ENCODE results near the gene CTSH. TPM values are rescaled to one million over a fixed set of nuclear protein-coding genes. Genes with fewer than 3 reads are reported as not detected.

CTSH gene
- total RNA-seq, 2 experiments from 2014 or later, result 11.1 to 11.4 TPM

GRCh38 chr15:78916088-78916487, 28.8 kb downstream of the CTSH start:
- Mint-ChIP-seq H3K4me1 (ENCODE audit: low read depth) (peaks cover 8% of the 10 kb centered on the region), H3K27me3 (no peaks in the 10 kb centered on the region), H3K27ac (no peak overlapping the region), H3K9me3 (no peaks in the 10 kb centered on the region), H3K4me3 (no peak overlapping the region), H3K36me3 (ENCODE audit: low read depth) (peaks cover 71% of the 10 kb centered on the region)
- ChIA-PET CTCF (no interaction called here), POLR2A (no interaction called here)
- Histone ChIP-seq H3K27ac (ENCODE audit: low read depth in 1 of 2, low read length in 2 of 2) (no peak overlapping the region), H3K9me3 (ENCODE audit: control insufficient read depth in 1 of 2, insufficient read depth in 1 of 2, low read length in 2 of 2) (no peaks in the 10 kb centered on the region), H3K4me1 (ENCODE audit: insufficient read depth, low read length) (peaks cover 2% of the 10 kb centered on the region), H3K4me3 (ENCODE audit: low read length) (no peak overlapping the region), H3K36me3 (ENCODE audit: insufficient read depth, low read length) (peaks cover 63% of the 10 kb centered on the region), H3K27me3 (ENCODE audit: control insufficient read depth in 1 of 2, insufficient read depth in 2 of 2, low read length in 2 of 2) (no peaks in the 10 kb centered on the region)
- no peak for DNase-seq
- TF ChIP-seq, protein P1, sequence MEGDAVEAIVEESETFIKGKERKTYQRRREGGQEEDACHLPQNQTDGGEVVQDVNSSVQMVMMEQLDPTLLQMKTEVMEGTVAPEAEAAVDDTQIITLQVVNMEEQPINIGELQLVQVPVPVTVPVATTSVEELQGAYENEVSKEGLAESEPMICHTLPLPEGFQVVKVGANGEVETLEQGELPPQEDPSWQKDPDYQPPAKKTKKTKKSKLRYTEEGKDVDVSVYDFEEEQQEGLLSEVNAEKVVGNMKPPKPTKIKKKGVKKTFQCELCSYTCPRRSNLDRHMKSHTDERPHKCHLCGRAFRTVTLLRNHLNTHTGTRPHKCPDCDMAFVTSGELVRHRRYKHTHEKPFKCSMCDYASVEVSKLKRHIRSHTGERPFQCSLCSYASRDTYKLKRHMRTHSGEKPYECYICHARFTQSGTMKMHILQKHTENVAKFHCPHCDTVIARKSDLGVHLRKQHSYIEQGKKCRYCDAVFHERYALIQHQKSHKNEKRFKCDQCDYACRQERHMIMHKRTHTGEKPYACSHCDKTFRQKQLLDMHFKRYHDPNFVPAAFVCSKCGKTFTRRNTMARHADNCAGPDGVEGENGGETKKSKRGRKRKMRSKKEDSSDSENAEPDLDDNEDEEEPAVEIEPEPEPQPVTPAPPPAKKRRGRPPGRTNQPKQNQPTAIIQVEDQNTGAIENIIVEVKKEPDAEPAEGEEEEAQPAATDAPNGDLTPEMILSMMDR (IDR thresholded peaks at IDR 0.05), result no peak
- no peak for ATAC-seq (ENCODE audit: poor library complexity)
- intact Hi-C loops (cut with DNase I, micrococcal nuclease), result no loop called here

DNA sequence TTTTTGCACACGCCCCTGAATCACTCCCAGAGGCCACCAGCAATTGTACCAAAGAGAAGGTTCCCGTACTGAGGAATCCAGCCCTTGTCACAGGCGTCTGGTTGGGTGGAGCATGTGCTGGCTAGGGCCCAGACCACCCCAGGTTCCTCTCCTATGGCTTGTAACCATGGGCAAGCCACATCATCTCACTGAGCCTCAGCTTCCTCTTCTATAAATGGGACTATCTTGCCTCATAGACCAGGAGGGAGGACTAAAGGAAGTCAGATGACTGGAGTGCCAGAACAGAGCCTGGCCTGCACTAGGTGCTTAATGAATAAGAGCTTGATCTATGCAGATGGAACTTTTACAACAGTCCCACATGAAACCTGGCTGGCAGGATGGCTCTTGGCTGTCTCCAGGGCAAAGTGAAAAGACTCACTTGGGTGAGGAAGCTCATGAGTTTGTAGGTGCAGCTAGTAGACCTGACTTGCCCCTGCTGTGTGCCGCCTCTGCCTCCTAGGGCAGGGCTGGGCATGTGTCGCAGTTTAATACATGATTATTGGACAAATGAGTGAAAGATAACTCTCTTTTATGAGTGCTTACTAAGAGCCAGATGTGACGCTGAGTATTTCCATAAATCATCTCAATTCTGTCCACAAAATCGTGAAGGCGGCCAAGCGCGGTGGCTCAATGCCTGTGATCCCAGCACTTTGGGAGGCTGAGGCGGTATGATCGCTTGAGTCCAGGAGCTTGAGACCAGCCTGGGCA, 29.3 kb downstream of the CTSH start:
- no peaks in the 10 kb centered on the region for H3K27me3 ChIP-seq (ENCODE audit: control insufficient read depth in 1 of 2, insufficient read depth in 2 of 2, low read length in 2 of 2)
- no peaks in the 10 kb centered on the region for H3K9me3 Mint-ChIP-seq
- ChIA-PET CTCF (no interaction called here), POLR2A (no interaction called here)
- peaks cover 66% of the 10 kb centered on the region for H3K36me3 ChIP-seq (ENCODE audit: insufficient read depth, low read length)
- H3K4me3 Mint-ChIP-seq, result no peak overlapping the region
- peaks cover 8% of the 10 kb centered on the region for H3K4me1 Mint-ChIP-seq (ENCODE audit: low read depth)
- peaks cover 74% of the 10 kb centered on the region for H3K36me3 Mint-ChIP-seq (ENCODE audit: low read depth)
- no peak overlapping the region for H3K4me3 ChIP-seq (ENCODE audit: low read length)
- H3K4me1 ChIP-seq (ENCODE audit: insufficient read depth, low read length), result peaks cover 6% of the 10 kb centered on the region
- TF ChIP-seq, protein P1 (IDR thresholded peaks at IDR 0.05), result no peak
- H3K27ac ChIP-seq (ENCODE audit: low read depth in 1 of 2, low read length in 2 of 2), result no peak overlapping the region
- no peak for ATAC-seq (ENCODE audit: poor library complexity)
- H3K27ac Mint-ChIP-seq, result no peak overlapping the region
- peak in 3 of 14 experiments; percentile 19 to 59 (median 53) for DNase-seq
- H3K9me3 ChIP-seq (ENCODE audit: control insufficient read depth in 1 of 2, insufficient read depth in 1 of 2, low read length in 2 of 2), result no peaks in the 10 kb centered on the region
- H3K27me3 Mint-ChIP-seq, result no peaks in the 10 kb centered on the region
- intact Hi-C loops (cut with DNase I, micrococcal nuclease), result no loop called here

DNA sequence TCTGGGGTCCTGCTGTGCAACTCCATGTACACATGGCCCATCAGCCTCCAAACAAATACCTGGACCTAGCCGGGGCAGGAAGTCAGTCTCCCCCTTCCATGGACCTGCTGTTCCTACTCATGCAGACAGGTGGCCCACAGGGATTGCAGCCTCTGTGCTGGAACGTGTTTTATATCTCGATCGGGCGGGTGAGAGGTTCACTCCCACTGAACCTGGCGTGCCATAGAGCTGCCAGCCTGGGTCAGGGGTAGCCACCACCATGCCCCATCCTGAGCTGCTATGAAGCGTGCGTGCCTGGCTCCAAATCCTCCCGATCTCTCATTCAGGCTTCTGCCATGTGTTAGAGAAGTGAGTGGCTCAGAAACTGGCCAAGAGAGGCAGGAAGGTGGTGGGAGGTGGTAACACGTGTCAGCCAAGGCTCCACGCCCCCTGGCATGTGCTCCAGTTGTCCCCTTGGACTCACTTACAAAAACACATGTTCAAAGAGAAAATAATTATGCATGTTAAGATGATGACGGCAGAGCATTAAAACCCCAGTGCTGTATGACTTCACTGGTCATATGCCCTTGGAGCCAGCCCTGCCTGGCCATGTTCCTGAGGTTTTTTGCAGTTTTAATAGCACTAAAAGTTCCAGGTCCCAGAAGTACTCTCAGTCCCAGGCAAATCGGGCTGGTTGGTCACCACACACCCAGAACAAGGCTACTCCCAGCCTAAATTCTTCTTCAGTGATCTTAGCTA, 30.6 kb downstream of the CTSH start:
- Mint-ChIP-seq H3K4me1 (ENCODE audit: low read depth) (peaks cover 18% of the 10 kb centered on the region), H3K27me3 (no peaks in the 10 kb centered on the region), H3K9me3 (no peaks in the 10 kb centered on the region), H3K4me3 (no peak overlapping the region), H3K36me3 (ENCODE audit: low read depth) (peaks cover 82% of the 10 kb centered on the region), H3K27ac (no peak overlapping the region)
- no peaks in the 10 kb centered on the region for H3K27me3 ChIP-seq (ENCODE audit: control insufficient read depth in 1 of 2, insufficient read depth in 2 of 2, low read length in 2 of 2)
- intact Hi-C loops (cut with DNase I, micrococcal nuclease), result loop anchor here in 1 of 2 experiments (5.0 kb wide), 1 partner anchor 268 kb away; no protein-coding TSS in a partner anchor
- no peaks in the 10 kb centered on the region for H3K9me3 ChIP-seq (ENCODE audit: control insufficient read depth in 1 of 2, insufficient read depth in 1 of 2, low read length in 2 of 2)
- DNase-seq (peak in 1 of 14 experiments; percentile 25), ATAC-seq (ENCODE audit: poor library complexity) (no peak)
- H3K36me3 ChIP-seq (ENCODE audit: insufficient read depth, low read length), result peaks cover 75% of the 10 kb centered on the region
- POLR2A ChIA-PET, result no interaction called here
- CTCF ChIA-PET, result no interaction called here
- peaks cover 15% of the 10 kb centered on the region for H3K4me1 ChIP-seq (ENCODE audit: insufficient read depth, low read length)
- TF ChIP-seq, protein P1 (IDR thresholded peaks at IDR 0.05), result no peak
- no peak overlapping the region for H3K4me3 ChIP-seq (ENCODE audit: low read length)
- H3K27ac ChIP-seq (ENCODE audit: low read depth in 1 of 2, low read length in 2 of 2), result no peak overlapping the region

Measured in CD4-positive, alpha-beta T cell (primary cell).